Ammon's horn (tissue), 1 donor: ENCODE results near the gene UCK1.

Source experiments
- DNase-seq: peaks from one replicate; pipeline ENCODE4 v3.0.0-alpha.2; 2016; ENCODE audit warnings: low spot score

Gene UCK1

DNA sequence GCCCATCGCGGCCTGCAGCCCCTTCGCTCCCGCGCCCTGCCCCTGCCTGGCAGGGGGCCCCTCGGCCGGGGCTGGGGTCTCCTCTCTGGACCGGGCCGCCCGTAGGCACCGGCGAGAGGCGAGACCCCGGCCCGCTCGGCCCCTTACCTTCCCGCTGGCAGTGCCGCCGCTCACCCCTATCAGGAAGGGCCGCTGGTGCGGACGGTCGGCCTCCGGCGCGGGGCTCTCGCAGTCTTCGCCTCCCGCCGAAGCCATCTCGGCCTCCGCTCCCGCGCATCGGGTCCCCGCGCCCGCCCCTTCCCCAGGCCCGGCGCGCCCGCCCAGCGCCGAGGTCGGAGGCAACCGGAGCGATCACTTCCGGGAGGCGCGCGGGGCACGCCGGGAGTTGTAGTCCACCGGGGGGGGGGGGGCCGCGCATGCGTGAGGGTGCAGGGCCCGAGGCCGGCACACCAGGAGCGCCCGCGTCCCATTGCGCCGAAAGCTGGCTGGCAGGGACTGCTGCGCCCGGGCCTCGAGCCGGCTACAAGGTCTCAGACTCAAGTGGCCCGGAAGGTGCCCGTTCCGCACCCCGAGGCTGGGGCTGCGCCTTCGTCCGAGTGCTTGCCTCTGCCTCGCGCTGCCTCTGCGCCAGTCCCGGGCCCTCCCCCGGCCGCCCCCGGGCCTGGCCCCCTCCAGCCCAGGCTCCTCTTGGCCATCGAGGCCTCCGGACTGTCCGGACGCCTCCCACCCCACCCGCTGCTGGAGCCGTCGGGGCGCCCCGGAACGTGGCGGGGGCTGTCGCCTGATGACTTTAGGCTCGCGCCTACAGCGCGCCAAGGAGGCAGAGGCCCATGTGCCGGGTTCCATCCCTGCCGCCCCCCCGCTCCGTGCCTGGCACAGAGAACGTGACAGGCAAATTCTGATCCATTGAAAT lies at the start of gene UCK1:
UCK1 (minus strand) TSS at position 344 of the 913 bp plus-strand sequence; CDS start at position 255, 89 bp downstream.
- peak; percentile 81 for DNase-seq

DNA sequence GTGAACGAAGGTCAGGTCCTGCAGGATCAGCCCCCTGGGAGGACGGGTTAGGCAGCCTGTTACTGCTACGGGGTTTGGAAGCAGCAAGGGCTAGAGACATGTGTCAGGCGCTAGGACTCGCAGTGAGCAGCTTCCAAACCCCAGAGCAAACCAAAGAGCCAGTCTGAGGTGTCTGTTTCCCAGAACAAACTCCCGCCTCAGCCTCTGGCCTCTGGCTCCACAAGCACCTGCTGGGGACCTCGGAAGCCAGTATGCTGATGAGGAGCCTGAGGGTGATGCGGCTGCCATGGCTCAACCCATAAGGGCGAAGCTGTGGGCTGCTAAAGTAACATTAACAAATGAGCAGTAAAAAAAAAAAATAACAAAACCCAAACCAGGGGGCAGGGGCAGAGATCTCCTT lies 49.3 kb upstream of the UCK1 start:
- DNase-seq = no peak

DNA sequence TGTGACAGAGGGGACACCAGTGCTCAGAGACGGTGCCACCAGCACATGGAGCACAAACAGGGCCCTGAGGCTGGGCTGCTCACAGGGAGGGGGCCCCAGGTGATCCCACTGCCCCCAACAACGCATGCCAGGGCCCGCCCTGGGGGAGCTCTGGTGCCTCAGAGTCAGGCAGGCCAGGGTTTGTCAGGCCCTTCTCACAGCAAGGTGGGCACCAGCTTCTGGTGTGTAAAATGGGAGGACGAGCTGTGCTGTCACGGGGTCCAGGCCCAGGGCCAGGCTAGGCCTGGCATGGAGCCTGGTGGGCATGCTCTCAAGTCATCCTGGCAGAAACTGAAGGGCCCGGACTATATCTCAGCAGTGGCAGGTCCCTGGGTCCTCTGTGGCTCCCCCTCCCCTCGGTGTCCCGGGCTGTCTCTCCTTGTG lies 48.7 kb upstream of the UCK1 start:
- peak; percentile 45 for DNase-seq

DNA sequence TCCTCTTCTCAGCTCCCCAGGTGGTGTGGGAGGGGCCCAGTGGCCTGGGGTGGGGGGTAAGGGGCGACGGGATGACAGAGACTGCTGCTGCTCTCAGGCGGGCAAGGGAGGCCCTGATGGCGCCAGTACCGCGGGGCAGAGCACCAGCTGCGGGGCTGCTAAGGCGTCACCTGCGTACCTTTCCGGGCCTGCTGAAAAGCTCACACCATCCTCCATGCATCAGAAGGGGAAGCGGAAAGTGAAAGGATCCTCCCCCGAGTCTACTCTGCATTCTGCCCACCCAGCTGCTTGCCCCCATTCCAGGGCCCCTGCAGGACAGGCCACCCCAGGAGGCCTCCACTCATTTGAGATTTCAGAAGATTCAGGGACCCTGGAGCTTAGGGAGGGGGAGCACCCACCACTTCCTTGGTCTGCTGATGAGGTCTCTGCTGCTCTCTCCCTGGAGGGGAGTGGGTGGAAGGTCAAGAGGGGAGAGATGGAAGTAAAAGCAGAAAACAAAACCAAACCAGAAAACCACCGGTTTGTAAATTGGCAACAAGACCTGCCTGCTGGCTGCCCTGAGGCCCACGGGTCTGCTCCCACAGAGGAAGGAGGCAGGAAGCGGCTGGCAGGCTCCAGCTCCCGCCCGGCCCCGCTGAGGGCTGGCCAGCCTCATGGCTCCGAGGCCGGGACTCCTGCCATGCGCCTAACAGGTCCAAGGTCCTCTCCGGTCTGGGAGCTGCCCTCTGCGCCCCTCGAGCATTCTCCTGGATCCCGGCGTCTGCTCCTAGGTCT lies 47.9 kb upstream of the UCK1 start:
- DNase-seq = peak; percentile 55

DNA sequence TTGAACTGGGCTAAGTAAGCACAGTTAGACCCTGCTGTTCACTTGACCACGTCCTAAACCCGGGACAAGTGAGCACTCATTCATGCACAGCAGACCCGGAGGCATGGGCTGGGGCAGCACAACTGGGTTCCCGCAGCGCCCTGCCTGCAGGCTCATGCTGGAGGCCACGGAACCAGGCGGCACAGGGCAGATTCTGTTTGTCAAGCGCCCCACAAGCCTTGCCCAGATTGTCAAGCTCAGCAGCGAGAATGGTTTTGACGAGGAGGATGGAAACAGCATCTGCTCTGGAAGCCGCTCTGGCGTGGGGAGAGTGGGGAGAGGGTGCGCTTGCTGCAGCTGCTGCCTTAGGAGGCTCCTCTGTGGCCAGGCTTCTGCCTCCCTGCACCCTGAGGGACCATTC lies 47.0 kb upstream of the UCK1 start:
- peak; percentile 67 for DNase-seq

DNA sequence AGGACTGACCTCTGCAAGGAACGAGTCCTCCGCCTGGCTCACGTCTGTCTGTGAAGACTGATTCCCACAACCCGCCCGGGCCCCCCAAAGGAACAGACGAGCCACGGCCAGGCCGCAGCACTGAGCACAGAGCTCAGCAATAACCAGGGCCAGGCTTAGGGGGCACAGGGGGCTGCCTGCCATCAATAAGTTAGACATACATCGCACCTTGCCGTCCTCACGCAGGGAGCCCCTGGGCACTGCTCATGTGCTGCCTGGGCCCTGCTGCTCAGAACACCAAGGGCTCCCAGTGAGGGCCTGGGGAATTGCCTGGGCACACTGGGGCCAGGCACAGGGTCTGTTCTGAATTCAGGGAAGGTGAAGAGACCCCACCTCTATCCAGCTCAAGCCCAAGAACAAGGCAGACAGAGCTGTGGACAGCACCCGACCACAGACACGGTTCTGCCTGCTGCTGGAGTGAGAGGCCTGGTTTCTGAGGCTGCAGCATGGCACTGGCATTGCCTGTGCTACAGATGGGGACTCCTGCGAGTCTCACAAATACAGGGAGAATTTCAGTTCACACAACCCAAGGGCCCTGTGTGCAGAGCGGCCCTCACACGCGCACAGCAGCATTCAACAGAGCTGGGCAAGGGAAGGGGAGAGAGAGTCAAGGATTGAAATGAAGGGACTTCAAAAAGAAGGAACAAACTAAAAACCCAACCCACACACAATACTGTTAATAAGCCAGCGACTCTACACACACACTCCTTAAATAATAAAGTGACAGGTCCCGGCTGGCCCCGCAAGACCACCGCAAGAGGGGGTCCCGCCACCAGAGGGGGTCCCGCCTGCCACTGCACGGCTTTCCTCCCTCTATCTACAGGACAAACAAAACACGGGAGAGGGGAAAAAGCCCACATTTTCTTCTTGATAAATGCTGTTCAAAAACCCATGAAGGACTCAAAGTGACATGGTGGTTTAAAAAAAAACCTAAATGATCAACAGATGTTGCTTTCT lies 46.2 kb upstream of the UCK1 start:
- peak; percentile 3 for DNase-seq

DNA sequence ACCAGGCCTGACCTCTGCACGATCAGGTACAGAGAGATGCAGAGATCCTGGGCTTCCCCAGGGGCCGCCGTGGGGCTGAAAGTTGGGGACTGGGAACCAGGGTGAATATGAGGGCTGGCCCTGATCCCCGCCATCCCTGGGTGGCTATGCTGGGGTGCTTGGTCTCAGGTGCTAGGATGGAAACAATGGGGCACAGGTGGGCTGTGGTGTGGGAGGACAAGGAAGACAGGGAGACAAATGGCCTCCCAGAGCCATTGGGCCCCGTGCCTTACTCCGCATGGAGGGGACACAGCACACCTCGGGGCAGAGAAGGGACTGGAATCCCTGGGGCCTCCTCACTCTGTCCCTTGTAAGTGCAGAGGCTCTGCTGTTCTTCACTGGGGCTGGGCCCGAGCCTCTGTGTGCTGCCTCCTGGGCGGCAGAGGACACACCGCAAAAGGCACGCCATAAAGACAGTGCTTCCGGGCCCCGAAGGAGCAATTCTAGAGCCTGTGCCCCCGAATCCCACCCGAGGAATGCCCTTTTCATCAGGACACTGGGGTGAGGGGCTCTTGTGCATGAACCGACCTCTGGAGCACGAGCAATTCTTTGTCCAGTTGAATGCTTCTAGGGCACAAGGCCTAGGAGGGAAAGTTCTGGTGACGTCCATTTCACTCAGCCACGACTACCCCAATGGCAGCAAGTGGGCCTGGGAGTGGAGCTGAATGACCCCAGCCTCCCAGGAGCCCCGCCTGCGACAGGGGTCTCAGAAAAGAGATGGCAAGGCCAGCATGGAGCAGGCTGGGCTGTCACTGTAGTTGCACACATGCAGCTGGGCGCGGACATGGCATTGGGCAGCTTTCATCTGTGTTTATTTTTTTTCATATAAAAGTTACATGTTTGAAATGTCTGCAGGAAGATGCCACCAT lies 45.1 kb upstream of the UCK1 start:
- DNase-seq = no peak

DNA sequence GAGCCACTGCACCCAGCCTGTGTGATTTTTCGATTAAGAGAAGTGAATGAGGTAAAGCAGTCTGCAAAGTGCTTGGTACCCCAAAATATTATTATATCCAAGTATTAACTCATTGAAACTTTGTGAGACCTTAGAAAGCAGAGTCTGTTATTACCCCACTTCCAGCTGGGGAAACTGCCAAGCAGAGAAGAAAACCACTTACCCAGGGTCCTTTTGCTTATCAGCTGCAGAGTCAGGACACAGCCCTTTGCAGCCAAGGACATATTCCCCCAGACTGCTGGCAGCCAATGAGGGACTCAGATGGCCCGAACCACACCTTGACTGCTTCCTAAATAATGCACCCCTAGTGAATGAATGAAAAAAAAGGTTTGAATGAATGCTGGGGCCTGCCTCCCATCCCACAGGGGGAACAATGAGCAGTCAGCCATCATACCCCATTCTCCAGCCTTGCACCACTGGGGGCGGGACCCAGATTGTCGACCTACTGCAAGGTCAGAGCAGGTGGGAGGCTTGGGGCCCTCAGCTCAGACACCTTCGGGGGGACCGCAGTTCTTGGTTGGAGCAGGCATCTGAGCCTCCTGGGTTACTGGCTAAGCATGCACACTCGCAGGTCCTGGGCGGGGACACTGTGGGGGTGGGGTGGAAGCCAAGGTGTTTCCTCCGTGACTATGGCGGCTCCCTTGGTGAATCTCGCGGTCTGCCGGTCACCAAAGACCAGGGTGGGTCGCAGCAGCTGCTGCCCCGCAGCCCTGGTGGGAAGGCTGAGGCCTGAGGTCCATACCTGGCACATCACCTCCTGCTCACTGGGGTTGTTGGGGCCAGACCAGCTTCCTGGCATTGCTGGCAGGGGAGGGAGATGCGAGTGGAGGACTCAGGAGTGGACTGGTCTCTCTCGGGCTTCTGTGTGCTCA lies 43.9 kb upstream of the UCK1 start:
- peak; percentile 1 for DNase-seq

DNA sequence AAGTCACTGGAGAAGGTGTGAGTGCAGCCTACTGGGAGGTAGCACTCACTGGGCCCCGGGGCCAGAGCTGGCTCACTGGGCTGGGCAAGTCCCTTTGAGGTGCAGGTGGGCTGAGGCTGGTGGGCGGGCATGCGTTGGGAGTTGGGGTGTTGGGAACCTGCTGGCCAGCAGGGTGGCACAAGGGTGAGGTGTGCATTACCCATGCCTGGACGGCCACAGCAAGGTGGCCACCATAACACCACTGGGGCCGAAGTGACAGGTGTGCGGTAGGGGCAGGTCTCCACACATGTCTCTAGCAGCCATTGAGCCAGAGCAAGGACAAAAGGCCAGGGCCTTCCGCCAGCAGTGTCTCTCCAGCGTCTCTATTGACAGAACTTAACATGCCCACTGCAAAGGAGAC lies 36.8 kb upstream of the UCK1 start:
- DNase-seq = no peak

DNA sequence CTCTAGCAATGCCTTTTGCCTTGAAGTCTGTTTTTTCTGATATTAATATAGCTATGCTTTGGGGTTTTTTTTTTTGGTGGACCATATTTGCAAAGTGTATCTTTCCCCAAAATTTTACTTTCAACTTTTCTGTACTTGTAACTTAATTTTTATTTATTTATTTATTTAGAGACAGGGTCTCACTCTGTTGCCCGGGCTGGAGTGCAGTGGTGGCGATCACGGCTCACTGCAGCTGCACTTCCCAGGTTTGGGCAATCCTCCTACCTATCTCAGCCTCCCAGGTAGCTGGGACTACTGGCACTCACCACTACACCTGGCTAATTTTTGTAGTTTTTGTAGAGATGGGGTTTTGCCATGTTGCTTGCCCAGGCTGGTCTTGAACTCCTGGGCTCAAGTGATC lies 35.1 kb upstream of the UCK1 start:
- no peak for DNase-seq

DNA sequence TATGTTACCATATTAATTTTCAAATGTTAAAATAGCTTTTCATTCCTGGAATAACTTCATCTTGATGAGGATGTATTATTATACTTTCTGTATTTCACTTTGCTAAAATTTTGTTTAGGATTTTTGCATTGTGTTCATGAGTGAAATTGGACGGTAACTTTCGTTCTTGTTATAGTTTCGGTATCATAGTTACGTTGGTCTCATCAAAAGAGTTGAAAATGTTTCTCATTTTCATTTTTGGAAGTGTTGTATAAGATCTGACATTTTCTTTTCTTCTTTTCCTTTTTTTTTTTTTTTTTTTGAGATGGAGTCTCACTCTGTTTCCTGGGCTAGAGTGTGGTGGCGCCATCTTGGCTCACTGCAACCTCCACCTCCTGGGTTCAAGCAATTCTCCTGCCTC lies 34.3 kb upstream of the UCK1 start:
- DNase-seq = no peak

DNA sequence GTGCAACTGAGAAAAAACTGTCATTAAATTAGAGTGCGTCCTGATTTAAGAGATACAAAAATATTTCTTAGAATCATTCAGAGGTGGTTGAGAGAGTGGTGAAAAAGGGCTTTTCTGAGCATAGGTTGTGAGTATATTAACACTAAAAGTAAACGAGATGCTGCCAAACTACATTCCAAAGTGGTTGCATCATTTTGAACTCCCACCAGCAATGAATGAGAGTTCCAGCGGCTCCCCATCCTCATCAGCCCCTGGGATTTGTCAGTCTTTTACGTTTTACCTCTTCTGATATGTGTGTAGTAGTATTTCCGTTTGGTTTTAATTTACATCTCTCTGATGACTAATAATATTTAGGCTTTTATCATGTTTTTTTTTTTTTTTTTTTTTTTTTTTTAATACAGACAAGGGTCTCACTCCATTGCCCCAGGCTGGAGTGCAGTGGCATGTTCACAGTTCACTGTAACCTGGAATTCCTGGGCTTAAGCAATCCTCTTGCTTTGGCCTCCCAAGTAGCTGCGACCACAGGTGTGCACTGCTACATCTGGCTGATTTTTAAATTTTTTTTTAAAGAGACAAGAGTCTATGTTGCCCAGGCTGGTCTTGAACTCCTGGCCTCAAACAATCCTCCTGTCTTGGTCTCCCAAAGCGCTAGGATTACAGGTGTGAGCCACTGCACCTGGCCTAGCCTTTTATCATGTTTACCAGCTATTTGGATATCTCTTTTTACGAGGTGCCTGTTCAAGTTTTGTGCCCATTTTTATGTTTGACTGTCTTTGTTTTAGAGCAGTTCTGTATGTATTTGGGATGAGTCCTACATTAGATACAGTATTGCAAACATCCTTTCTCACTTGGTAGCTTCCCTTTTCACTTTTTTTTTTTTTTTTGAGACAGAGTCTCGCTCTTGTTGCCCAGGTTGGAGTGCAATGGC lies 31.2 kb upstream of the UCK1 start:
- DNase-seq = no peak

DNA sequence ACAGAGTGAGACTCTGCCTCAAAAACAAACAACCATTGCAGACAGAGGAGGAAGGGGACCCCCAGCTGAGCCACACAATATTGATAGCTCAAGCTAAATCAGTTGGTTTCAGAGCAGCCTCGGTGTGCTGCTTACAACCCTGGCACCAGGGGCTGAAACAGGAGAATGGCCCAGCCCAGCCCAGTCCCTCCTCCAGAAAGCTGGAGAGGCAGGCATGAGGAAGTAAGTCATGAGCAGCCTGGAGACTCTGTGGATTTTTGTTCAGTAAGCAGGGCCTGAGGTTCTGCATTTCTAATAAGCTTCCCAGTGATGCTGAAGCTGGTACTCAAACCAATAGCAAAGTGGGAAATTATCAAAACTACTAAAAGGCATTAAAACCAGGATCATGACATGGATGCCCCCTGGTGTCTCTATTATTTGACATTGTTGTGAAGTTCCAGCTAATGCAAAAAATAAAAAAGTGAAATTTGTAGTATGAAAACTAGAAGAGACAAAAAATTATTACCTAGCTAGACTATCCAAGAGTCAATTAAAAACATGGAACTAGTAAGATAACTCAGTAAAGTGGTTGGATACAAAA lies 28.4 kb upstream of the UCK1 start:
- DNase-seq = no peak

DNA sequence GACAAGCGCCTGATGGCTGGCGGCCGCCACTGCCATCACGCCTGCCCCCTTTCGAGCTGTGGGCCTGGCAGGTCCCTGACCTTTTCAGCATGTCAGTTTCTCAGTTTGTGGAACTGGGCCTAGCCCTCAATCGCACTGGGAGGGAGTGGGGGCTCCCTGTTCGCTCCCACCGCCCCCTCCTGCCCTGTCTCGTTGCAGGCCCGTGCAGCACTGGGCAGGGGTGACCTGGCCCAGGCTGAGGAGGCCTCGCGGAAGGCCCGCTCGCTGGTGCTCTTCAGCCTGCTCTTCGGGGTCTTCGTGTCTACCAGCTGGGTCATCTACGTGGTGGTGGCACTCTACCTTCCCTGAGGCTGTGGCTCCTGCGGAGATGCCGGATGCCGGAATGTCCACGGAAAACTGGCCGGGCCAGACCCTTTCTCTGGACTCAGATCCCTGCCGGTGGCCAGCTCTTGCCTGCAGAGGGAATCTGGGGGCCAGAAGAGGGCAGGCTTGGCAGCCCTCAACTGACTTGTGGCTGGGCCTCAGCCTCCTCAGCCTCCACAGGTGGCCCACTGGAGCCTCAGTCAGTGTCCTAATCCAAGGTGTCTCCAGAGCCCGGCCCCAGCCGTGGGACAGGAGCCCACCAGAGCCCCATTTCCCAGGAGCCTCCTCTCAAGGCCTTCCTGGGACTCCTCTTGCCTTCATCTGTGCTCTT lies 26.9 kb upstream of the UCK1 start:
- DNase-seq = no peak

DNA sequence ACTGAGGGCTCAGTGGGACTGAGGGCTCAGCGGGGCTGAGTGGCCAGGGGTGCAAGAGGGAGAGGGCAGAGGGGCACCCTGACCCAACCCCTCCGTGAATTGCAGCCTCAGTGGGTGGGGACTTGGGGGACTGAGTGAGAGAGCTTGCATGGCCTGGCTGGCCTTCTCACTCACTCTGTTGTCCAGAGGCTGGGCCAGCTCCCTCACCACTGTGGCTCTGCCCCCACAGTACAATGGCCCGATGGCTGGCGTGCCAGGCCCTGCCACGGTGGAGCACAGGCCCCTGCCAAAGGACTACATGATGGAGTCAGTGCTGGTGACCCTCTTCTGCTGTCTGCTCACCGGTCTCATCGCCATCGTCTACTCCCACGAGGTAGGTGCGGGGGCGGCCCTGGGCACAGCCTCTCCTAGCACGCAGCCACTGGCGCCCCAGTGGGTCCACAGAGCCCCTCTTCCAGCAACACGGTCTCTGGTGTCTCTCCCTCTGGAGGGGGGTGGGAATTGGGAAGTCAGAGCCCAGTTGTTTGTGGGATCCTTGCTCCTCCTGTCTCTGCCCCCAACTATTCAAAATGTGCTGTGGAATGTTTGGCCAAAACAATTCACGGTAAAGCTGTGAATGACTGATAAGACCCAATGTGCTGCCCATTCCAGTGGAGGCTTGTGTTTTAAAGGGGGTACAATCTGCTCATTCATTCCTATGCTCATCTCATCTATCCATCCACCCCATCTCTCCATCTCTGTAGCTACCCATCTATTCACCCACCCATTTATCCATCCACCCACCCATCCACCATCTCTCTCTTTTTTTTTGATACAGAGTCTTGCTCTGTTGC lies 25.0 kb upstream of the UCK1 start:
- no peak for DNase-seq

DNA sequence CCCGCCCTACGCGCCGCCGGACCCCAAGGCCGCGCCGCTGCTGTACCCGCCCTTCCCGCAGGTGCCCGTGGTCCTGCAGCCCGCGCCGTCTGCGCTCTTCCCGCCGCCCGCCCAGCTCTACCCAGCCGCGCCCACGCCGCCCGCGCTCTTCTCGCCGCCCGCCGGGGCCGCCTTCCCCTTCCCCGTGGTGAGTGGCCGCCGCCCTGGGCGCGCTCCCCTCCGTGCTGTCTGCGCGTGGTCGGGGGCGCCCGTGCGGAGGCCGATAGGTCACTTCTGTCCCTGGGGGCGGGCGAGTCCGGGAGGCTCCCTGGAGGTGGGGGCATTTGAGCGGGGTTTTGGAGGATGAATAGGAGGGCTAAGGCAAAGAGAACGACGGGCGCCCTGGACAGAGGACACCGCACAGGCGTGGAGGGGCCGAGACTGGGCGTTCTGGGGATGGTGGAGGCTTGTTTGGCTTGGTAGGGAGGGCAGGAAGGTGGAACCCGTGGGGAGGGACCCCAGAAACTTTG lies 23.8 kb upstream of the UCK1 start:
- DNase-seq = no peak
